MCF 10A (cell line): Measurements from ENCODE around the gene SLC29A3. TPM values are rescaled to one million over a fixed set of nuclear protein-coding genes. Genes with fewer than 3 reads are reported as not detected.

Experiments
- BruUV-seq: library from RNA; stranded (reverse); fragments of 400-500 nt; replicated peaks from 2 replicates; lab custom pipeline; 2021; lab: Mats Ljungman, UMichigan
- CTCF ChIA-PET: fragments of 300-600 bp; sonication (Branson Sonifier 250); formaldehyde crosslinking; extraction: SDS; loops from one replicate; lab custom pipeline; 2021; ENCODE audit warnings: antibody characterized with exemption, inconsistent platforms; lab: Yijun Ruan, JAX
- POLR2A ChIA-PET: fragments of 300-600, 350-650 bp; sonication (Branson Sonifier 250); formaldehyde crosslinking; extraction: SDS; loops from one replicate; lab custom pipeline; 2020; ENCODE audit warnings: antibody characterized with exemption, inconsistent platforms; lab: Yijun Ruan, JAX
- DNase-seq: peaks from one replicate; pipeline ENCODE4 v3.0.0-alpha.2; 2018; ENCODE audit not compliant: unreplicated experiment
- H3K27ac Mint-ChIP-seq: one replicate; pipeline ENCODE4 v1.8.0; 2022; ENCODE audit warnings: mild to moderate bottlenecking, low read depth, mixed read lengths; ENCODE audit not compliant: unreplicated experiment
- H3K27me3 Mint-ChIP-seq: one replicate; pipeline ENCODE4 v1.8.0; 2022; ENCODE audit warnings: mixed read lengths; ENCODE audit not compliant: insufficient read depth, unreplicated experiment
- H3K36me3 Mint-ChIP-seq: one replicate; pipeline ENCODE4 v1.8.0; 2022; ENCODE audit warnings: mild to moderate bottlenecking, moderate library complexity, mixed read lengths; ENCODE audit not compliant: insufficient read depth, unreplicated experiment
- H3K4me1 Mint-ChIP-seq: one replicate; pipeline ENCODE4 v1.8.0; 2022; ENCODE audit warnings: mixed read lengths; ENCODE audit not compliant: insufficient read depth, unreplicated experiment
- H3K4me3 Mint-ChIP-seq: one replicate; pipeline ENCODE4 v1.8.0; 2022; ENCODE audit warnings: mild to moderate bottlenecking, moderate library complexity, mixed read lengths; ENCODE audit not compliant: unreplicated experiment
- H3K9me3 Mint-ChIP-seq: one replicate; pipeline ENCODE4 v1.8.0; 2022; ENCODE audit warnings: mixed read lengths; ENCODE audit not compliant: unreplicated experiment
- CTCF ChIP-seq: fragments of 200-600 bp; IDR thresholded peaks from one replicate; pipeline ENCODE4 v1.8.0; 2022; ENCODE audit warnings: antibody characterized with exemption, mild to moderate bottlenecking; ENCODE audit not compliant: unreplicated experiment
- intact Hi-C: fragments of 100-400 bp; cut with micrococcal nuclease; formaldehyde crosslinking; loops from 2 replicates; pipeline ENCODE4 v1.14.1; 2022
- total RNA-seq: library from RNA; stranded (reverse); gene quantifications from 2 replicates; pipeline ENCODE4 v1.2.3, GENCODE V29; 2022

The SLC29A3 gene
- total RNA-seq, 1 experiment from 2014 or later = 3.6 TPM

DNA sequence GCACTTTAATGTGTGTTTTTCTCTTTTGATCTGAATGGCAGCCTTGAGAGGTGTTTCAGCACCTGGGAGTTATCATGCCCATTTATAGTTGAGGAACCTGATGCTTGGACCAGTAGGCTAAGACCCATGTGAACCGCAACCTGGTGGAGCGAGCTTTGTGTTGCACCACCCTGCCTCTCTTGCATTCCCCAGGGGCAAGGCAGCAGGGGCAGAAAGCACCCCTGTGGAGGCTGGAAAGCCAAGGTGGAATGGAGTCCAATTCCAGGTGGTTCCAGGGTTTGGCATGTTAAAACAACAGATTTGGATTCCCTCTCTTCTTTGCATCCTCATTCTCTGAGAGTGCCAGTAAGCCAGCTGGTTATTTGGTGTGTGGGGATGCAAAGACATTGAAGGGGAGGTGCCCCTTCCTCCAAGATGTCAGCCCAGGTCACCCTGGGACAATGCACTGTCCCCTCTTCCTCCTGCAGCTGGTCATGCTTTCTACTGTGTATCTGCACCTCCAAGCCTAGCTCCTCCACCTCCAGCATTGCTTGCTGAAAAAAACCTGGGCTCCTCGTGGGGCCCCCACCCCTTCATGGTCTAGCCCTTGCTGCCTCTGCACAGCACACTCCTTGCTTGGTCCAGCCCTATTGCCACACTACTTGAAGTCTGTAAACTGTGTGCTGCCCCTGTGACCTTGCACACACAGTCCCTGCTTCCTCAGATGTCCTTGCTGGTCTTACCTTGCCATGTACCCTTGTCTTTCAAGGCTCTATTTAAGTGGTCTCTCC is 72.0 kb downstream of the SLC29A3 start:
- Mint-ChIP-seq H3K4me1 (no peaks in the 10 kb centered on the region), H3K36me3 (no peaks in the 10 kb centered on the region), H3K9me3 (no peaks in the 10 kb centered on the region), H3K27me3 (peaks cover 49% of the 10 kb centered on the region), H3K27ac (no peak overlapping the region), H3K4me3 (no peak overlapping the region)
- no peak for TF ChIP-seq CTCF
- intact Hi-C loops = no loop called here
- no peak for DNase-seq
- POLR2A ChIA-PET = no interaction called here
- BruUV-seq = no TSS peak
- CTCF ChIA-PET = interaction anchor here (0.6 to 10.3 kb wide), 3 partner anchors 179 to 318 kb away, joined by 3 to 78 read pairs (median 3); no protein-coding TSS in a partner anchor

DNA sequence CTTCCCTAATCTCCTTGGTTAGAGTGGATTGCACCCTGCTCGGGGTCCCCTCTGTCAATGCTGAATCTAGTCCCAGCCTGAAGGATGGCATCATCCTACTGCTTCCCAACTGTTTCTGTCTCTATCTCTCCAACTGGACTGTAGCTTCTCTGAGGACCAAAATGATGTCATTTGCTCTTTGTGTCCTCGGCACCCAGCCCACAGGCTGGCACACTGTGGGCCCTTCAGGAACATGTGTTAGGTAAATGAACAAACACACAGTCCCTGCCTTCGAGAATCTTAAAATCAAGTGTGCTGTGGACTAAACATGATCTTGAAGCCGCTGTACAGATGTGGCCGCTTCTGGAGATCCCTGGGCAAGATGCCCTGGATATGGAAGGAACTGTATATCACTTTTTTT is 72.6 kb downstream of the SLC29A3 start:
- Mint-ChIP-seq H3K4me3 (no peak overlapping the region), H3K36me3 (no peaks in the 10 kb centered on the region), H3K4me1 (no peaks in the 10 kb centered on the region), H3K27me3 (peaks cover 53% of the 10 kb centered on the region), H3K27ac (no peak overlapping the region), H3K9me3 (no peaks in the 10 kb centered on the region)
- no TSS peak for BruUV-seq
- POLR2A ChIA-PET = no interaction called here
- CTCF ChIA-PET = interaction anchor here (0.6 kb wide), 1 partner anchor 237 kb away, joined by 3 read pairs; no protein-coding TSS in a partner anchor
- no peak for DNase-seq
- no peak for TF ChIP-seq CTCF
- intact Hi-C loops = no loop called here

GRCh38 chr10:71392292-71392691 is 73.2 kb downstream of the SLC29A3 start:
- H3K4me1 Mint-ChIP-seq = no peaks in the 10 kb centered on the region
- DNase-seq = no peak
- BruUV-seq = no TSS peak
- CTCF ChIA-PET = interaction anchor here (0.8 kb wide), 1 partner anchor 9 kb away, joined by 3 read pairs; no protein-coding TSS in a partner anchor
- intact Hi-C loops = no loop called here
- H3K36me3 Mint-ChIP-seq = no peaks in the 10 kb centered on the region
- no peak overlapping the region for H3K4me3 Mint-ChIP-seq
- POLR2A ChIA-PET = no interaction called here
- H3K27me3 Mint-ChIP-seq = peaks cover 53% of the 10 kb centered on the region
- TF ChIP-seq CTCF = no peak
- H3K27ac Mint-ChIP-seq = no peak overlapping the region
- no peaks in the 10 kb centered on the region for H3K9me3 Mint-ChIP-seq

- Mint-ChIP-seq H3K27me3 (peaks cover 54% of the 10 kb centered on the region), H3K36me3 (no peaks in the 10 kb centered on the region), H3K4me1 (no peaks in the 10 kb centered on the region), H3K27ac (no peak overlapping the region), H3K9me3 (no peaks in the 10 kb centered on the region), H3K4me3 (no peak overlapping the region)
- DNase-seq = no peak
- BruUV-seq = no TSS peak
- POLR2A ChIA-PET = no interaction called here
- intact Hi-C loops = no loop called here
- CTCF ChIA-PET = interaction anchor here (0.6 to 0.8 kb wide), 3 partner anchors 10 to 452 kb away, joined by 3 to 4 read pairs (median 3); no protein-coding TSS in a partner anchor
- no peak for TF ChIP-seq CTCF
Observed at GRCh38 chr10:71392791-71393781, 74.0 kb downstream of the SLC29A3 start.
